RWPE1 (cell line): ENCODE data around the gene PHF20.

Source experiments
- CTCF ChIA-PET: fragments of 350-600 bp; sonication (Branson Sonifier 250); formaldehyde crosslinking; extraction: SDS; loops from one replicate; lab custom pipeline; 2021; lab: Yijun Ruan, JAX
- POLR2A ChIA-PET: fragments of 400-600 bp; formaldehyde crosslinking; extraction: SDS; loops from one replicate; lab custom pipeline; 2020; ENCODE audit warnings: antibody characterized with exemption; ENCODE audit not compliant: low non-redundant PET; lab: Yijun Ruan, JAX
- DNase-seq: peaks from one replicate; pipeline ENCODE4 v3.0.0; 2012; ENCODE audit warnings: low spot score
- H3K27ac ChIP-seq: fragments of 450-650 bp; 2 replicates; pipeline ENCODE4 v1.5.1; 2017
- TF ChIP-seq, protein P1 (sequence below): fragments of 450-650 bp; conservative IDR thresholded peaks from 2 replicates; pipeline ENCODE4 v1.5.1; 2017; ENCODE audit warnings: low read depth, mild to moderate bottlenecking

Gene PHF20

DNA sequence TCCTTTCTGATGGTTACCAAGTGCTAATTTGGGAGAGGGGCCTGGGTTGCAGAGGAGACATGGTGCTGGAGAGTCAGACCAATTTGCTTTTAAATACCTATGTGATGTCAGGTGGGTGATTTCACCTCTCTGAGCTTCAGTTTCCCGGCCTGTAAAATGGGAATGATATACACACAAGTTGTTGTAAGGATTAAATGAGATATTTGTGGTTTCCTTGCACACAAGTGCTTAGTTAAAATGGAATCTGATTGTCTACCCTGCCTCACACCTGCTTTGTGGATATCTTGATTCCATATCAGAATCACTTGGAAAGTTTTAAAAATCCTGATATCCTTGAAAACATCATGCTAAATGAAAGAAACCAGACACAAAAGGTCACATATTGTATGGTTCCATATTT lies 138.0 kb downstream of the PHF20 start:
- ChIA-PET POLR2A (no interaction called here), CTCF (no interaction called here)
- TF ChIP-seq, protein P1, sequence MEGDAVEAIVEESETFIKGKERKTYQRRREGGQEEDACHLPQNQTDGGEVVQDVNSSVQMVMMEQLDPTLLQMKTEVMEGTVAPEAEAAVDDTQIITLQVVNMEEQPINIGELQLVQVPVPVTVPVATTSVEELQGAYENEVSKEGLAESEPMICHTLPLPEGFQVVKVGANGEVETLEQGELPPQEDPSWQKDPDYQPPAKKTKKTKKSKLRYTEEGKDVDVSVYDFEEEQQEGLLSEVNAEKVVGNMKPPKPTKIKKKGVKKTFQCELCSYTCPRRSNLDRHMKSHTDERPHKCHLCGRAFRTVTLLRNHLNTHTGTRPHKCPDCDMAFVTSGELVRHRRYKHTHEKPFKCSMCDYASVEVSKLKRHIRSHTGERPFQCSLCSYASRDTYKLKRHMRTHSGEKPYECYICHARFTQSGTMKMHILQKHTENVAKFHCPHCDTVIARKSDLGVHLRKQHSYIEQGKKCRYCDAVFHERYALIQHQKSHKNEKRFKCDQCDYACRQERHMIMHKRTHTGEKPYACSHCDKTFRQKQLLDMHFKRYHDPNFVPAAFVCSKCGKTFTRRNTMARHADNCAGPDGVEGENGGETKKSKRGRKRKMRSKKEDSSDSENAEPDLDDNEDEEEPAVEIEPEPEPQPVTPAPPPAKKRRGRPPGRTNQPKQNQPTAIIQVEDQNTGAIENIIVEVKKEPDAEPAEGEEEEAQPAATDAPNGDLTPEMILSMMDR = no peak
- no peak overlapping the region for H3K27ac ChIP-seq
- DNase-seq = no peak

DNA sequence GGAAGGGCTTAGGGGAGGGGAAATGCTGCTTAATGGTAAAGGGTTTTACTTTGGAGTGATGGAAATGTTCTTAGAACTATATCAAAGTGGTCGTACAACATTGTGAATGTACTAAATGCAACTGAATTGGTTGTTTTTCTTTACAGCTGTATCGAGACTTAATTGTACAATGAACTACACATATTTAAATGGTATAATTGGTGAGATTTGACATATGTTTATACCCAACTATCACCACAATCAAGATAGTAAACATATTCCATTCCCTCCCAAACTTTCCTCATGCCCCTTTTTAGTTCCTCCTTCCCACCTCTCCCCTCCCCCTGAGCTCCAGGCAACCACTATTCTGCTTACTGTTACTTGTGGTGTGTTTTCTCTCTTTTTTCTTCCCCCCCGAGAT lies 138.4 kb downstream of the PHF20 start:
- H3K27ac ChIP-seq = no peak overlapping the region
- ChIA-PET CTCF (no interaction called here), POLR2A (no interaction called here)
- no peak for DNase-seq
- TF ChIP-seq, protein P1 = no peak

DNA sequence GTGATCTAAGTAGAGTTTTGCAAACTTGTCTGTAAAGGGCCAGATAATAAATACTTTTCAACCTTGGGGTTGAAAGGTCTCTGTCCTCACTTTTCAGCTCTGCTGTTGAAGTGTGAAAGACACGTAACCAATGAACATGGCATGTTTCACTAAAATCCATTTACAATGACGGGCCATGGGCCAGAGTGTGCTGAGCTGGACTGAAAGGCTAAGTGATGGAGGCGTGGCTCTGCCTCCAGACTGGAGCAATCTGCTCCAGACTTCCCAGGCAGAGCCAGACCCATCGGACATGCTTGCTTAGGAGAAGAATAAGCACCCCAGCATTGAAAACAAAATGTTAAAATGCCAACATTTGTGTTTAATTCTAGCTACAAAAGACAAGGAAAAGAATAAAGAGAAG lies 141.1 kb downstream of the PHF20 start:
- DNase-seq = no peak
- H3K27ac ChIP-seq = 0 out of 2 replicates have a peak overlapping the region, but pooled peaks have one; percentile 1
- TF ChIP-seq, protein P1 = no peak
- ChIA-PET CTCF (interaction anchor here (0.7 kb wide), 1 partner anchor 212 kb away, joined by 3 read pairs; no protein-coding TSS in a partner anchor), POLR2A (no interaction called here)

DNA sequence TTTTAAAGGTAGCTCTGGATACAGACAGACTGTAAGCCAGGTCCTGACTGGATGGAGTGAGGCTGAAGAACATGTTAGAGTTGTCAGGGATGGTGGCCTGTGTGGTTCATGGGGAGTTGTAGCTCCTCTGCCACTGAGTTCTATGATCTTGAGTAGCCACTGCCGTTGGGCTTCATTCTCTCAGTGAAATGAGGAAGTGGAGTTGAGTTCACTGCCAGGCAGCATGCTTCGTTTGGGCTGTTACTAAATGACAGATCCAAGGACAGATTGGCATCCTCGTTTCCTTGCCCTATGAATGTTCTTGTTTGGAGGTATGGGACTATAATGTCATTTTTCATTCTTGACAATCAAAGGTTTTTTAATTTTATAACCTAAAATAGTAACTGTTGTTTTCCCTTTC lies 145.3 kb downstream of the PHF20 start:
- POLR2A ChIA-PET = interaction anchor here (0.6 kb wide), 1 partner anchor 174 kb away, joined by 4 read pairs; no protein-coding TSS in a partner anchor

DNA sequence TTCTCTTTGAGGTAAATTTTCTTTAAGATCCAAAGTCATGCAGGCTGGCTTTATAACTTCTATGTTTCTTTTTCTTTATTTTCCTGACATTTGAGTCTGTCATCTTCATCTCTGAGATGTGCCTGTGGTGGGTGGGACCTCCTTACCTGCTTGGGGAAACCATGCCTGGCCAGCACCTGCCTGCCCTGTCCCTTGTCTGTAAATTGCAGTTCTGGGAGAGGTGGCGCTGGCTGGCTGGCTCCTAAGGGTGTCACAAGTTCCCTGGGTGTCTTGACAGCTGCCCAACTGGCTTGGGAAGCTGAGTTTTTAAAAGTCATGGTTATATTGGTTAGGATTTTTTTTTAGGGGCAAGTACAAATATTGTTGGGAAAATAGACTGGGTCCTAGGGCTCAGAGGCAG lies 146.2 kb downstream of the PHF20 start:
- no peak overlapping the region for H3K27ac ChIP-seq
- no peak for DNase-seq
- POLR2A ChIA-PET = no interaction called here
- CTCF ChIA-PET = interaction anchor here (0.6 to 0.7 kb wide), 2 partner anchors 34 to 90 kb away, joined by 3 to 5 read pairs; no protein-coding TSS in a partner anchor
- TF ChIP-seq, protein P1 = no peak

More for the DNA sequence above, 145.3 kb downstream of the PHF20 start:
- no peak overlapping the region for H3K27ac ChIP-seq
- TF ChIP-seq, protein P1 = no peak
- CTCF ChIA-PET = no interaction called here
- DNase-seq = no peak

DNA sequence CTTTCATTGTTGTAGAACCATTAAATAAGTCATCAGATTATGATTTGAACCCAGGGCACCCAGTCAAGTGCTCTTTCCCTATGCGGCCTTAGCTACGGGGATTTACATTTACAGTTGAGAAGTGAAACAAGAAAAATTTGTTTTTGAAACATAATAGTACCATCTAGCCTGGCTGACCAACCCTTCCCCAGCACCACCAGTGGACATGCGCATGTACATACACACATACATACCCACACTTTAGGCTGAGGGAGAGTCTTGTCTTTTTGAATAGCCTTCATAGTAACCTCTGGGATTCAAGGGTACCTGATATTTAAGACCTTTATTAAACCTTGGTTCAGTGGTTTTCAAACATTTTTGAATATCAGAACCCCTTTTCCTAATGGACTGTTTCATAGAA lies 148.7 kb downstream of the PHF20 start:
- POLR2A ChIA-PET = no interaction called here
- CTCF ChIA-PET = interaction anchor here (0.6 kb wide), 2 partner anchors 77 to 573 kb away, joined by 3 to 6 read pairs; no protein-coding TSS in a partner anchor
- TF ChIP-seq, protein P1 = no peak
- H3K27ac ChIP-seq = no peak overlapping the region
- no peak for DNase-seq
